Uterus (tissue), 4 donors: ENCODE data around the gene PRKG2. TPM values are rescaled to one million over a fixed set of nuclear protein-coding genes. Genes with fewer than 3 reads are reported as not detected.

Experiments used
- DNase-seq, 2 donors: peaks; one replicate each; pipeline ENCODE4 v3.0.0-alpha.2; 2019 to 2020
- H3K27ac ChIP-seq, 2 donors: fragments of 200-600 bp; sonication (generic); 1 replicate in 1 of 2; 2 replicates in 1 of 2; pipeline ENCODE4 v1.5.1; 2016 to 2018
- H3K27me3 ChIP-seq, 2 donors: fragments of 200-600 bp; sonication (generic); one replicate each; pipeline ENCODE4 v1.5.1; 2018 to 2019; ENCODE audit warnings: control low read depth in 1 of 2
- H3K36me3 ChIP-seq, 2 donors: fragments of 200-600 bp; sonication (generic); one replicate each; pipeline ENCODE4 v1.5.1; 2019; ENCODE audit warnings: control low read depth in 1 of 2
- H3K4me1 ChIP-seq, 2 donors: fragments of 200-600 bp; sonication (generic); one replicate each; pipeline ENCODE4 v1.5.1; 2018 to 2019; ENCODE audit warnings: control low read depth in 1 of 2
- H3K4me3 ChIP-seq, 2 donors: fragments of 200-600 bp; sonication (generic); 1 replicate in 1 of 2; 2 replicates in 1 of 2; pipeline ENCODE4 v1.5.1; 2018 to 2019; ENCODE audit warnings: mild to moderate bottlenecking in 1 of 2
- H3K9me3 ChIP-seq, 2 donors: fragments of 200-600 bp; sonication (generic); one replicate each; pipeline ENCODE4 v1.5.1; 2019; ENCODE audit warnings: control low read depth in 1 of 2
- CTCF ChIP-seq, 4 experiments: fragments of 200-600 bp in 2 of 4; fragments of 450-650 bp in 2 of 4; sonication (generic) in 2 of 4; IDR thresholded peaks; one replicate each; pipeline ENCODE4 v1.5.1; 2016 to 2019; ENCODE audit warnings: antibody characterized with exemption in 4 of 4, mild to moderate bottlenecking in 2 of 4, moderate library complexity in 1 of 4
- POLR2A ChIP-seq, 2 donors: fragments of 450-650 bp; IDR thresholded peaks; one replicate each; pipeline ENCODE4 v1.6.1; 2016; ENCODE audit warnings: antibody characterized with exemption in 2 of 2, mild to moderate bottlenecking in 1 of 2, moderate library complexity in 1 of 2
- intact Hi-C: fragments of 100-400 bp; cut with DNase I; formaldehyde crosslinking; loops from one replicate; pipeline ENCODE4 v1.15.1; 2023; ENCODE audit warnings: low total_unique reads
- total RNA-seq, 4 donors: library from RNA; depleted of rRNA in 3 of 4; stranded (reverse); fragments of >200 nt in 3 of 4; gene quantifications; one replicate each; pipeline versions ENCODE4 v1.1.0 to v1.2.4, GENCODE V29; 2014 to 2023
- donor health status: DM: yes; HTN: yes; CAD: no.

Gene PRKG2
- total RNA-seq, 4 donors from 2014 or later: 0.18 to 4.4 TPM; not detected in 2

- no peaks in the 10 kb centered on the region for H3K27me3 ChIP-seq
- no peak overlapping the region for H3K4me3 ChIP-seq
- no peaks in the 10 kb centered on the region for H3K36me3 ChIP-seq
- no peaks in the 10 kb centered on the region for H3K4me1 ChIP-seq
- H3K9me3 ChIP-seq: no peaks in the 10 kb centered on the region
- intact Hi-C loops: no loop called here
- no peak for TF ChIP-seq CTCF (IDR thresholded peaks at IDR 0.05)
- no peak for TF ChIP-seq POLR2A (IDR thresholded peaks at IDR 0.05)
- no peak overlapping the region for H3K27ac ChIP-seq
- no peak for DNase-seq
Measured at GRCh38 chr4:81245218-81246009, 30.4 kb upstream of the PRKG2 start.

GRCh38 chr4:81237791-81238190 is 22.8 kb upstream of the PRKG2 start:
- no peak overlapping the region for H3K4me3 ChIP-seq
- H3K9me3 ChIP-seq: no peaks in the 10 kb centered on the region
- no peaks in the 10 kb centered on the region for H3K27me3 ChIP-seq
- no peaks in the 10 kb centered on the region for H3K4me1 ChIP-seq
- H3K27ac ChIP-seq: no peak overlapping the region
- intact Hi-C loops: no loop called here
- H3K36me3 ChIP-seq: no peaks in the 10 kb centered on the region
- TF ChIP-seq POLR2A (IDR thresholded peaks at IDR 0.05): no peak
- TF ChIP-seq CTCF (IDR thresholded peaks at IDR 0.05): no peak
- no peak for DNase-seq

- no peak overlapping the region for H3K27ac ChIP-seq
- no peak overlapping the region for H3K4me3 ChIP-seq
Measured at GRCh38 chr4:81235982-81236749, 21.1 kb upstream of the PRKG2 start.

GRCh38 chr4:81227968-81228367 is 12.9 kb upstream of the PRKG2 start:
- Histone ChIP-seq H3K4me3 (no peak overlapping the region), H3K4me1 (no peaks in the 10 kb centered on the region), H3K9me3 (no peaks in the 10 kb centered on the region), H3K27me3 (no peaks in the 10 kb centered on the region), H3K36me3 (no peaks in the 10 kb centered on the region), H3K27ac (no peak overlapping the region)
- DNase-seq: no peak
- TF ChIP-seq CTCF (IDR thresholded peaks at IDR 0.05): no peak
- TF ChIP-seq POLR2A (IDR thresholded peaks at IDR 0.05): no peak
- intact Hi-C loops: no loop called here

More at GRCh38 chr4:81235982-81236749, 21.1 kb upstream of the PRKG2 start:
- Histone ChIP-seq H3K9me3 (no peaks in the 10 kb centered on the region), H3K36me3 (no peaks in the 10 kb centered on the region), H3K27me3 (no peaks in the 10 kb centered on the region), H3K4me1 (no peaks in the 10 kb centered on the region)
- intact Hi-C loops: no loop called here
- no peak for DNase-seq
- TF ChIP-seq CTCF (IDR thresholded peaks at IDR 0.05) (no peak), POLR2A (IDR thresholded peaks at IDR 0.05) (no peak)

GRCh38 chr4:81227138-81227537 is 12.1 kb upstream of the PRKG2 start:
- H3K9me3 ChIP-seq: no peaks in the 10 kb centered on the region
- DNase-seq: no peak
- TF ChIP-seq POLR2A (IDR thresholded peaks at IDR 0.05) (no peak), CTCF (IDR thresholded peaks at IDR 0.05) (no peak)
- no peaks in the 10 kb centered on the region for H3K36me3 ChIP-seq
- intact Hi-C loops: no loop called here
- no peaks in the 10 kb centered on the region for H3K4me1 ChIP-seq
- no peak overlapping the region for H3K4me3 ChIP-seq
- H3K27me3 ChIP-seq: no peaks in the 10 kb centered on the region
- H3K27ac ChIP-seq: no peak overlapping the region
